Natural killer cell (primary cell): ENCODE data around the gene PRKN. TPM values are rescaled to one million over a fixed set of nuclear protein-coding genes. Genes with fewer than 3 reads are reported as not detected.

ENCODE experiments used
- ATAC-seq, 3 donors: fragments of 150-1000 bp in 2 of 3; fragments of 200-7000 bp in 1 of 3; cut with Tn5 transposase; 1 replicate in 1 of 3; 2 replicates in 2 of 3; pipeline ENCODE4 v1.10.0; 2021; ENCODE audit warnings: mild to moderate bottlenecking in 2 of 3, moderate library complexity in 2 of 3
- DNase-seq, 2 donors: peaks; one replicate each; pipeline versions ENCODE4 v3.0.0 to v3.0.0-alpha.2; 2013 to 2021; ENCODE audit warnings: mixed read lengths in 1 of 2
- H3K27ac ChIP-seq: one replicate; pipeline ENCODE4 v1.5.1; 2013; ENCODE audit warnings: mild to moderate bottlenecking, low read length
- H3K27me3 ChIP-seq: one replicate; pipeline ENCODE4 v1.6.1; 2013; ENCODE audit warnings: low read length; ENCODE audit not compliant: control insufficient read depth, insufficient read depth
- H3K36me3 ChIP-seq: one replicate; pipeline ENCODE4 v1.6.1; 2013; ENCODE audit warnings: low read length; ENCODE audit not compliant: control insufficient read depth, insufficient read depth
- H3K4me1 ChIP-seq: one replicate; pipeline ENCODE4 v1.6.1; 2013; ENCODE audit warnings: low read length; ENCODE audit not compliant: control insufficient read depth, insufficient read depth
- H3K4me3 ChIP-seq: one replicate; pipeline ENCODE4 v1.5.1; 2013; ENCODE audit warnings: low read length
- H3K9me3 ChIP-seq: one replicate; pipeline ENCODE4 v1.6.1; 2013; ENCODE audit warnings: low read length; ENCODE audit not compliant: control insufficient read depth, insufficient read depth
- H3K27ac Mint-ChIP-seq, 2 donors: one replicate each; pipeline ENCODE4 v1.8.0; 2022; ENCODE audit warnings: mild to moderate bottlenecking in 2 of 2, mixed read lengths in 2 of 2, moderate library complexity in 1 of 2
- H3K27me3 Mint-ChIP-seq, 2 donors: one replicate each; pipeline ENCODE4 v1.8.0; 2022; ENCODE audit warnings: low read depth in 2 of 2, mixed read lengths in 2 of 2
- H3K36me3 Mint-ChIP-seq: one replicate; pipeline ENCODE4 v1.8.0; 2022; ENCODE audit warnings: mixed read lengths
- H3K4me1 Mint-ChIP-seq, 2 donors: one replicate each; pipeline ENCODE4 v1.8.0; 2022; ENCODE audit warnings: mixed read lengths in 2 of 2
- H3K4me3 Mint-ChIP-seq: one replicate; pipeline ENCODE4 v1.8.0; 2022; ENCODE audit warnings: mild to moderate bottlenecking, moderate library complexity, mixed read lengths
- H3K9me3 Mint-ChIP-seq, 2 donors: one replicate each; pipeline ENCODE4 v1.8.0; 2022; ENCODE audit warnings: mixed read lengths in 2 of 2
- CTCF ChIP-seq: fragments of 200-600 bp; IDR thresholded peaks from one replicate; pipeline ENCODE4 v1.8.0; 2022; ENCODE audit warnings: antibody characterized with exemption
- WGBS: methylation state at CpG from one replicate; pipeline ENCODE4 v1.1.7; 2013; ENCODE audit warnings: missing lambda C conversion rate; ENCODE audit not compliant: insufficient coverage; 5-methylcytosine and 5-hydroxymethylcytosine counted together
- intact Hi-C: fragments of 100-400 bp; cut with micrococcal nuclease; formaldehyde crosslinking; loops from one replicate; pipeline ENCODE4 v1.14.2; 2022
- total RNA-seq, 4 donors: library from RNA; stranded (reverse); fragments of 120-200 nt in 1 of 4; gene quantifications; one replicate each; pipeline versions ENCODE4 v1.2.3 to v1.2.4, GENCODE V29; 2013 to 2022

The PRKN gene
- total RNA-seq, 3 donors from 2014 or later (not counting 1 experiment from before 2014, with no cell fraction given): 1.4 to 1.9 (median 1.9) TPM

GRCh38 chr6:162605881-162606280 lies 121.7 kb downstream of the PRKN start:
- Mint-ChIP-seq H3K27me3 (no peaks in the 10 kb centered on the region), H3K36me3 (no peaks in the 10 kb centered on the region), H3K4me1 (no peaks in the 10 kb centered on the region), H3K27ac (no peak overlapping the region), H3K9me3 (peaks cover 5 to 10% of the 10 kb centered on the region in 2 donors), H3K4me3 (no peak overlapping the region)
- intact Hi-C loops: no loop called here
- Histone ChIP-seq H3K4me1 (no peaks in the 10 kb centered on the region), H3K36me3 (no peaks in the 10 kb centered on the region), H3K9me3 (no peaks in the 10 kb centered on the region), H3K27me3 (no peaks in the 10 kb centered on the region), H3K4me3 (no peak overlapping the region), H3K27ac (no peak overlapping the region)
- no peak for TF ChIP-seq CTCF
- no CpG with 5 or more reads among the region's 1 CpG for WGBS
- DNase-seq (no peak), ATAC-seq (no peak)

GRCh38 chr6:162603231-162604015 lies 124.1 kb downstream of the PRKN start:
- H3K27me3 ChIP-seq: no peaks in the 10 kb centered on the region
- ATAC-seq (no peak), DNase-seq (no peak)
- TF ChIP-seq CTCF: no peak
- H3K36me3 ChIP-seq: no peaks in the 10 kb centered on the region
- 92% methylated on average over 12 of the region's 13 CpGs for WGBS
- H3K9me3 Mint-ChIP-seq: peaks cover 5 to 10% of the 10 kb centered on the region in 2 donors
- H3K27me3 Mint-ChIP-seq: no peaks in the 10 kb centered on the region
- intact Hi-C loops: no loop called here
- no peak overlapping the region for H3K27ac Mint-ChIP-seq
- no peaks in the 10 kb centered on the region for H3K36me3 Mint-ChIP-seq
- no peak overlapping the region for H3K4me3 Mint-ChIP-seq
- H3K27ac ChIP-seq: no peak overlapping the region
- H3K4me1 Mint-ChIP-seq: no peaks in the 10 kb centered on the region
- no peak overlapping the region for H3K4me3 ChIP-seq
- no peaks in the 10 kb centered on the region for H3K9me3 ChIP-seq
- H3K4me1 ChIP-seq: no peaks in the 10 kb centered on the region

GRCh38 chr6:162602759-162603158 lies 124.8 kb downstream of the PRKN start:
- Histone ChIP-seq H3K4me3 (no peak overlapping the region), H3K27me3 (no peaks in the 10 kb centered on the region), H3K9me3 (no peaks in the 10 kb centered on the region), H3K27ac (no peak overlapping the region), H3K4me1 (no peaks in the 10 kb centered on the region), H3K36me3 (no peaks in the 10 kb centered on the region)
- ATAC-seq (no peak), DNase-seq (no peak)
- Mint-ChIP-seq H3K27ac (no peak overlapping the region), H3K9me3 (peaks cover 5 to 10% of the 10 kb centered on the region in 2 donors), H3K27me3 (no peaks in the 10 kb centered on the region), H3K36me3 (no peaks in the 10 kb centered on the region), H3K4me3 (no peak overlapping the region), H3K4me1 (no peaks in the 10 kb centered on the region)
- WGBS: 91% methylated on average over 6 of the region's 6 CpGs
- no peak for TF ChIP-seq CTCF
- intact Hi-C loops: no loop called here

GRCh38 chr6:162596676-162597075 lies 130.9 kb downstream of the PRKN start:
- Mint-ChIP-seq H3K9me3 (peaks cover 4 to 10% of the 10 kb centered on the region in 2 donors), H3K27ac (no peak overlapping the region), H3K36me3 (no peaks in the 10 kb centered on the region), H3K4me3 (no peak overlapping the region), H3K4me1 (no peaks in the 10 kb centered on the region), H3K27me3 (no peaks in the 10 kb centered on the region)
- WGBS: 96% methylated on average over 4 of the region's 5 CpGs
- no peaks in the 10 kb centered on the region for H3K36me3 ChIP-seq
- TF ChIP-seq CTCF: no peak
- H3K4me3 ChIP-seq: no peak overlapping the region
- intact Hi-C loops: no loop called here
- DNase-seq (no peak), ATAC-seq (no peak)
- no peaks in the 10 kb centered on the region for H3K9me3 ChIP-seq
- H3K4me1 ChIP-seq: no peaks in the 10 kb centered on the region
- no peaks in the 10 kb centered on the region for H3K27me3 ChIP-seq
- no peak overlapping the region for H3K27ac ChIP-seq
